Suprapubic skin (tissue), 4 donors: ENCODE measurements around the gene PAK6. TPM values are rescaled to one million over a fixed set of nuclear protein-coding genes. Genes with fewer than 3 reads are reported as not detected.

Source experiments
- DNase-seq, 2 donors: peaks; one replicate each; pipeline ENCODE4 v3.0.0-alpha.2; 2019; ENCODE audit warnings: low spot score in 2 of 2
- H3K27ac ChIP-seq: fragments of 200-600 bp; sonication (generic); one replicate; pipeline ENCODE4 v1.5.1; 2019
- H3K27me3 ChIP-seq: fragments of 200-600 bp; sonication (generic); one replicate; pipeline ENCODE4 v1.5.1; 2019
- H3K36me3 ChIP-seq: fragments of 200-600 bp; sonication (generic); one replicate; pipeline ENCODE4 v1.5.1; 2019
- H3K4me1 ChIP-seq: fragments of 200-600 bp; sonication (generic); one replicate; pipeline ENCODE4 v1.5.1; 2019
- H3K4me3 ChIP-seq: fragments of 200-600 bp; sonication (generic); one replicate; pipeline ENCODE4 v1.5.1; 2019; ENCODE audit warnings: mild to moderate bottlenecking
- H3K9me3 ChIP-seq: fragments of 200-600 bp; sonication (generic); one replicate; pipeline ENCODE4 v1.5.1; 2019
- EP300 ChIP-seq: sonication (generic); formaldehyde crosslinking; IDR thresholded peaks from one replicate; pipeline ENCODE4 v1.6.1; 2017; ENCODE audit warnings: antibody characterized with exemption
- POLR2A ChIP-seq, 2 donors: fragments of 450-650 bp; IDR thresholded peaks; one replicate each; pipeline ENCODE4 v1.6.1; 2017; ENCODE audit warnings: antibody characterized with exemption in 2 of 2, mild to moderate bottlenecking in 2 of 2, moderate library complexity in 2 of 2
- POLR2AphosphoS5 ChIP-seq, 3 donors: sonication (generic); formaldehyde crosslinking; IDR thresholded peaks; one replicate each; pipeline ENCODE4 v1.6.1; 2017; ENCODE audit warnings: antibody characterized with exemption in 3 of 3
- WGBS: methylation state at CpG from one replicate; pipeline ENCODE4 v1.1.5; 2018; 5-methylcytosine and 5-hydroxymethylcytosine counted together
- total RNA-seq, 4 donors: library from RNA; depleted of rRNA; stranded (reverse); fragments of >200 nt; gene quantifications; one replicate each; pipeline ENCODE4 v1.1.0, GENCODE V29; 2016
- TF ChIP-seq, protein P1 (sequence below), 2 donors: fragments of 200-600 bp in 1 of 2; fragments of 450-650 bp in 1 of 2; sonication (generic) in 1 of 2; IDR thresholded peaks; one replicate each; pipeline ENCODE4 v1.5.1; 2016 to 2019; ENCODE audit warnings: antibody characterized with exemption in 2 of 2, mild to moderate bottlenecking in 1 of 2, moderate library complexity in 1 of 2

PAK6 gene
- total RNA-seq, 4 donors from 2014 or later, result 71.7 to 145 (median 79.2) TPM

- DNase-seq, result peak in 1 of 2 donors; percentile 85
- Histone ChIP-seq H3K27me3 (peaks cover 10% of the 10 kb centered on the region), H3K36me3 (peaks cover 30% of the 10 kb centered on the region), H3K27ac (no peak overlapping the region), H3K4me1 (peaks cover 10% of the 10 kb centered on the region), H3K4me3 (no peak overlapping the region), H3K9me3 (no peaks in the 10 kb centered on the region)
- WGBS, result 51% methylated on average over 24 of the region's 26 CpGs
- TF ChIP-seq, protein P1, sequence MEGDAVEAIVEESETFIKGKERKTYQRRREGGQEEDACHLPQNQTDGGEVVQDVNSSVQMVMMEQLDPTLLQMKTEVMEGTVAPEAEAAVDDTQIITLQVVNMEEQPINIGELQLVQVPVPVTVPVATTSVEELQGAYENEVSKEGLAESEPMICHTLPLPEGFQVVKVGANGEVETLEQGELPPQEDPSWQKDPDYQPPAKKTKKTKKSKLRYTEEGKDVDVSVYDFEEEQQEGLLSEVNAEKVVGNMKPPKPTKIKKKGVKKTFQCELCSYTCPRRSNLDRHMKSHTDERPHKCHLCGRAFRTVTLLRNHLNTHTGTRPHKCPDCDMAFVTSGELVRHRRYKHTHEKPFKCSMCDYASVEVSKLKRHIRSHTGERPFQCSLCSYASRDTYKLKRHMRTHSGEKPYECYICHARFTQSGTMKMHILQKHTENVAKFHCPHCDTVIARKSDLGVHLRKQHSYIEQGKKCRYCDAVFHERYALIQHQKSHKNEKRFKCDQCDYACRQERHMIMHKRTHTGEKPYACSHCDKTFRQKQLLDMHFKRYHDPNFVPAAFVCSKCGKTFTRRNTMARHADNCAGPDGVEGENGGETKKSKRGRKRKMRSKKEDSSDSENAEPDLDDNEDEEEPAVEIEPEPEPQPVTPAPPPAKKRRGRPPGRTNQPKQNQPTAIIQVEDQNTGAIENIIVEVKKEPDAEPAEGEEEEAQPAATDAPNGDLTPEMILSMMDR (IDR thresholded peaks at IDR 0.05), result peak; percentile 99 to 100
- no peak for TF ChIP-seq POLR2AphosphoS5 (IDR thresholded peaks at IDR 0.05)
Measured at GRCh38 chr15:40274350-40275274, 35.7 kb downstream of the PAK6 start.

DNA sequence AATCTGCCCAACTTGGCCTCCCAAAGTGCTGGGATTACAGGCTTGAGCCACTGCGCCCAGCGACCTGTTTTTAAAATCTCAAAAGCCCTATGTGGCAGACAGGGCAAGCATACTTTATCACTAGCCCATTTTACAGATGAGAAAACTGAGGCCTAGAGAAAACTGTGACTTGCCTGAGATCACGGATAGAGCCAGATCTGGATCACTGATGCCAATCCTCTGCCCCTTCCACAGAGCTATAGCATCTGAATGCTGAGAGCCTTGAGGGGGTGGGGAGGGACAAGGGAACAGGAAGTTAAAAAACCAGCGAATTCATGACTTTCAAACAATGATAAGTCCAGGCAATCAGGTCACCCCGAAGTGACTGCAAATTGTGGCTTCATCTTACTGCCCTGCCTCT is 36.7 kb downstream of the PAK6 start:
- Histone ChIP-seq H3K36me3 (peaks cover 30% of the 10 kb centered on the region), H3K4me1 (peaks cover 16% of the 10 kb centered on the region), H3K27ac (no peak overlapping the region), H3K4me3 (no peak overlapping the region), H3K9me3 (no peaks in the 10 kb centered on the region), H3K27me3 (peaks cover 19% of the 10 kb centered on the region)
- TF ChIP-seq, protein P1 (IDR thresholded peaks at IDR 0.05), result no peak
- TF ChIP-seq POLR2AphosphoS5 (IDR thresholded peaks at IDR 0.05) (no peak), EP300 (no peak), POLR2A (IDR thresholded peaks at IDR 0.05) (no peak)
- WGBS, result 82% methylated on average over 5 of the region's 5 CpGs
- DNase-seq, result no peak

- H3K9me3 ChIP-seq, result no peaks in the 10 kb centered on the region
- peaks cover 23% of the 10 kb centered on the region for H3K27me3 ChIP-seq
- H3K4me1 ChIP-seq, result peaks cover 16% of the 10 kb centered on the region
- TF ChIP-seq, protein P1 (IDR thresholded peaks at IDR 0.05), result no peak
- TF ChIP-seq POLR2A (IDR thresholded peaks at IDR 0.05), result no peak
- TF ChIP-seq POLR2AphosphoS5 (IDR thresholded peaks at IDR 0.05), result no peak
- no peak for TF ChIP-seq EP300
- 82% methylated on average over 7 of the region's 7 CpGs for WGBS
- peaks cover 26% of the 10 kb centered on the region for H3K36me3 ChIP-seq
- no peak overlapping the region for H3K4me3 ChIP-seq
- no peak for DNase-seq
- H3K27ac ChIP-seq, result no peak overlapping the region
Measured at GRCh38 chr15:40275954-40276353, 37.1 kb downstream of the PAK6 start.

DNA sequence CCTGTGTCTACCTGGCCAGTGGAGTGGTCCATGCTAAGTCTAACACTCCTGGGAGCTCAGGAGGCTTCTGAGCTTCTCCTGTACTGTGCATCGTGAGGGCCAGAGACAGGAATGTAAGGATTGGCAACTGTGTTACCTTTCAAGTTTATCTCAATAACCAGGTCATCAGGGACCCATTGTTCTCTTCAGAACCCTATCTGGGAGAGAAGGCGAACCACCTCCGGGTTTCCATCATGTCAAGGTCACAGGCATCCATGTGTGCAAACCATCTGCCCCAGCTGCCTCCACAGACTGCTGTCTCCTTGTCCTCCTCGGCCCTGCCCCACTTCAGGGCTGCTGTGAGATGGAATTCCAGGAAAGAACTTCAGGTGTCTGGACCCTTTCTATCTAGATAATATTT is 38.1 kb downstream of the PAK6 start:
- Histone ChIP-seq H3K4me3 (no peak overlapping the region), H3K9me3 (no peaks in the 10 kb centered on the region), H3K27me3 (peaks cover 33% of the 10 kb centered on the region), H3K36me3 (peaks cover 25% of the 10 kb centered on the region), H3K27ac (no peak overlapping the region), H3K4me1 (peaks cover 23% of the 10 kb centered on the region)
- TF ChIP-seq POLR2A (IDR thresholded peaks at IDR 0.05) (no peak), POLR2AphosphoS5 (IDR thresholded peaks at IDR 0.05) (no peak), EP300 (no peak)
- TF ChIP-seq, protein P1 (IDR thresholded peaks at IDR 0.05), result no peak
- 65% methylated on average over 3 of the region's 4 CpGs for WGBS
- DNase-seq, result no peak

DNA sequence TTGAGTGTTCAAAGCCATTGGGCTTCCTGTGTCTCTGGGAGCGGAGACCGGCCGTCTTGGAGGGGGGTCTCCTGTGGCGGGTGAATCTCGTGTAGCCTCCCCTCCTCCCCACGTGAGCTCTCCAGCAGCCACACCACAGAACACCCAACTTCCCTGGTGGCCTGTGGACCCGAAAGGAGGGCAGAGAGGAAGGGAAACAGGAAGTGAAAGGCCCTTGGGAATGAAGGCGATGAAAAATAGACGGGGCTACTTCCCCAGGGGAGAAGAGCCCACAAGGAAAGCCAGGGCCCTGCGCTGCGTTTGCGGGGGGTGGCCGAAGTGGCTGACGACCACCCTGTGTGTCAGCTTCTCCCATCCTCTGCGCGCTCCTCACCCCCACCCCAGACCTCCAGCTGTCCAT is 38.6 kb downstream of the PAK6 start:
- Histone ChIP-seq H3K9me3 (no peaks in the 10 kb centered on the region), H3K27me3 (peaks cover 38% of the 10 kb centered on the region), H3K4me3 (no peak overlapping the region), H3K4me1 (peaks cover 28% of the 10 kb centered on the region), H3K36me3 (peaks cover 24% of the 10 kb centered on the region), H3K27ac (no peak overlapping the region)
- no peak for DNase-seq
- TF ChIP-seq EP300, result no peak
- TF ChIP-seq, protein P1 (IDR thresholded peaks at IDR 0.05), result no peak
- TF ChIP-seq POLR2AphosphoS5 (IDR thresholded peaks at IDR 0.05), result no peak
- TF ChIP-seq POLR2A (IDR thresholded peaks at IDR 0.05), result no peak
- WGBS, result 57% methylated on average over 16 of the region's 16 CpGs
